Neural crest cell (in vitro differentiated cells): Measurements from ENCODE around the gene HELZ2. TPM values are rescaled to one million over a fixed set of nuclear protein-coding genes. Genes with fewer than 3 reads are reported as not detected.

ENCODE experiments used
- DNase-seq: peaks from one replicate; pipeline ENCODE4 v3.0.0; 2021; ENCODE audit warnings: low read depth, mixed read lengths, low spot score
- H3K27ac Mint-ChIP-seq: one replicate; pipeline ENCODE4 v1.8.0; 2021; ENCODE audit warnings: mild to moderate bottlenecking, mixed read lengths; ENCODE audit not compliant: unreplicated experiment
- H3K27me3 Mint-ChIP-seq: 2 replicates; pipeline ENCODE4 v1.8.0; 2021; ENCODE audit warnings: low read depth, mild to moderate bottlenecking, mixed read lengths
- H3K36me3 Mint-ChIP-seq: 2 replicates; pipeline ENCODE4 v1.8.0; 2021; ENCODE audit warnings: low read depth, mild to moderate bottlenecking, mixed read lengths
- H3K4me1 Mint-ChIP-seq: 2 replicates; pipeline ENCODE4 v1.8.0; 2021; ENCODE audit warnings: mixed read lengths
- H3K4me3 Mint-ChIP-seq: one replicate; pipeline ENCODE4 v1.8.0; 2021; ENCODE audit warnings: mild to moderate bottlenecking, mixed read lengths
- H3K9me3 Mint-ChIP-seq: 2 replicates; pipeline ENCODE4 v1.8.0; 2021; ENCODE audit warnings: mixed read lengths
- CTCF ChIP-seq: fragments of 200-600 bp; sonication (generic); conservative IDR thresholded peaks from 2 replicates; pipeline ENCODE4 v1.5.0; 2021; ENCODE audit warnings: antibody characterized with exemption, mild to moderate bottlenecking
- total RNA-seq: library from RNA; stranded (reverse); gene quantifications from 2 replicates; pipeline ENCODE4 v1.2.1, GENCODE V29; 2021

The HELZ2 gene
- total RNA-seq, 1 donor from 2014 or later = 22.3 TPM

GRCh38 chr20:63538204-63539091, 35.6 kb downstream of the HELZ2 start:
- TF ChIP-seq CTCF = peak; percentile 9
- Mint-ChIP-seq H3K4me3 (no peak overlapping the region), H3K36me3 (no peaks in the 10 kb centered on the region), H3K27me3 (no peaks in the 10 kb centered on the region), H3K4me1 (peaks cover 3% of the 10 kb centered on the region), H3K27ac (no peak overlapping the region), H3K9me3 (no peaks in the 10 kb centered on the region)
- no peak for DNase-seq

- DNase-seq = peak; percentile 89
- Mint-ChIP-seq H3K27ac (no peak overlapping the region), H3K27me3 (no peaks in the 10 kb centered on the region), H3K4me3 (no peak overlapping the region), H3K9me3 (no peaks in the 10 kb centered on the region), H3K4me1 (peaks cover 3% of the 10 kb centered on the region), H3K36me3 (no peaks in the 10 kb centered on the region)
- peak; percentile 99 for TF ChIP-seq CTCF
Observed at GRCh38 chr20:63537525-63538203, 36.4 kb downstream of the HELZ2 start.

- Mint-ChIP-seq H3K36me3 (no peaks in the 10 kb centered on the region), H3K27ac (no peak within 1 kb of the TSS), H3K4me3 (no peak within 1 kb of the TSS), H3K27me3 (peaks cover 1% of the 10 kb centered on the region), H3K9me3 (no peaks in the 10 kb centered on the region), H3K4me1 (peaks cover 6% of the 10 kb centered on the region)
- no peak for DNase-seq
- TF ChIP-seq CTCF = no peak
Observed at GRCh38 chr20:63536997-63537524, 37.0 kb downstream of the HELZ2 start, which contains the start of gene PTK6. TSS of gene PTK6 (minus strand) at chr20:63537376. CDS start at chr20:63537314, 62 bp downstream.

- Mint-ChIP-seq H3K4me3 (no peak overlapping the region), H3K27ac (no peak overlapping the region), H3K27me3 (peaks cover 5% of the 10 kb centered on the region), H3K9me3 (no peaks in the 10 kb centered on the region), H3K36me3 (no peaks in the 10 kb centered on the region), H3K4me1 (peaks cover 9% of the 10 kb centered on the region)
- DNase-seq = no peak
- TF ChIP-seq CTCF = no peak
Observed at GRCh38 chr20:63536241-63536977, 37.6 kb downstream of the HELZ2 start.
